Stimulated activated CD8-positive, alpha-beta memory T cell treated with anti-CD3 and anti-CD28 coated beads, Interleukin-12 subunit alpha, Interleukin-12 subunit beta, amount 100 ng/mL, for 1 hour (primary cell): ENCODE measurements around the gene GOLGA6A.
"Not testable (repeated sequence)": the region's sequence is repeated elsewhere in the genome, so short reads cannot be mapped to it uniquely, and the experiment has no call there.

Experiments
- DNase-seq: peaks from one replicate; pipeline ENCODE4 v3.0.0-alpha.2; 2020; ENCODE audit warnings: low read depth

GOLGA6A gene

DNA sequence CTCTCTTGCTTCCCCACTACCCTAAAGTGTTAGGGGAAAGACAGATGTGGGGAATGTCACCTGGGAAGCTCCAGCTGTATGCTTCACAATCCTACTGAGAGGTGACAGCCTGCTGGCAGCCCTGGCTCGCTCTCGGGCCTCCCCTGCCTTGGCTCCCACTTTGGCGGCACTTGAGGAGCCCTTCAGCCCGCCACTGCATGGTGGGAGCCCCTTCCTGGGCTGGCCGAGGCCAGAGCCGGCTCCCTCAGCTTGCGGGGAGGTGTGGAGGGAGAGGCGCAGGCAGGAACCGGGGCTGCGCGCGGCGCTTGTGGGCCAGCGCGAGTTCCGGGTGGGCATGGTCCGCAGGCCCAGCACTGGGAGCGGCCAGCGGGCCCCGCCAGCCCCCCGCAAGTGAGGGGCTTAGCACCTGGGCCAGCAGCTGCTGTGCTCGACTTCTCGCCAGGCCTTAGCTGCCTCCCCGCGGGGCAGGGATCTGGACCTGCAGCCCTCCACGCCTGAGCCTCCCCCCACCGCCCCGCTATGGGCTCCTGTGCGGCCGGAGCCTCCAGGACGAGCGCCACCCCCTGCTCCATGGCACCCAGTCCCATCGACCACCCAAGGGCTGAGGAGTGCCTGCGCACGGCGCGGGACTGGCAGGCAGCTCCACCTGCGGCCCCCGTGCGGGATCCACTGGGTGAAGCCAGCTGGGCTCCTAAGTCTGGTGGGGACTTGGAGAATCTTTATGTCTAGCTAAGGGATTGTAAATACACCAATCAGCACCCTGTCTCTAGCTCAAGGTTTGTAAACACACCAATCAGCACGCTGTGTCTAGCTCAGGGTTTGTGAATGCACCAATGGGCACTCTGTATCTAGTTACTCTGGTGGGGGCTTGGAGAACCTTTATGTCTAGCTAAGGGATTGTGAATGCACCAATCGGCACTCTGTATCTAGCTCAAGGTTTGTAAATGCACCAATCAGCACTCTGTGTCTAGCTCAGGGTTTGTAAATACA, 29.8 kb downstream of the GOLGA6A start:
- not testable (repeated sequence) for DNase-seq

DNA sequence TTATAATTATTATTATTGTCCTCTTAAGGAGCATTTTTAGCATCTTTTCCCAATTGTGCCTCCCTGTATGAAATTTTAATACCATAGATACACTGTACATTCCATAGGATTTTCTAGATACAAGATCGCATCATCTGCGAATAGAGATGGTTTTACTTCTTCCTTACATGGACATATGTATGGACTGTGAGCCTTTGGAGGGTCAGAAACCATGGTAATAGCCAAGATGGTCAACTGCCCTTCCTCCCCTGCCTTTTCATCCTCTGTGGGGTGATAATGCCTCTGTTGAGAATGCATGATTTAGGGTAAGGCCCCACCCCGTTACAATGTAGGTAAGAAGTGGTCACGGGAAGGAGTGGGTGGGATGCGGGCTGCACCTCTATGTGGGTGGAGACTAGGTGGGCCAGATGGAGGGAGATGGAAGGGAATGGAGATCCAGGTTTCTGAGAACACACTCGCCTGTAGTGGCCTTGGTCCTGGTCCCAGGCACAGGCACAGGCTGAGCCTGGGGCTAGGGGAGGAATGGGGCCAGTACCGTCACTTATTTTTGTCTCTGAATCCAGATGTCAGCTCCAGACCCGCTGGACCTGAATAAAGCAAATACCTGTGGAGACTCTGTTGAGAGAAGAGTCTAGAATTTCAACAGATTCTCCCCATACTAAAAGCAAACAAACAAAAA, 31.7 kb downstream of the GOLGA6A start:
- DNase-seq = no peak

DNA sequence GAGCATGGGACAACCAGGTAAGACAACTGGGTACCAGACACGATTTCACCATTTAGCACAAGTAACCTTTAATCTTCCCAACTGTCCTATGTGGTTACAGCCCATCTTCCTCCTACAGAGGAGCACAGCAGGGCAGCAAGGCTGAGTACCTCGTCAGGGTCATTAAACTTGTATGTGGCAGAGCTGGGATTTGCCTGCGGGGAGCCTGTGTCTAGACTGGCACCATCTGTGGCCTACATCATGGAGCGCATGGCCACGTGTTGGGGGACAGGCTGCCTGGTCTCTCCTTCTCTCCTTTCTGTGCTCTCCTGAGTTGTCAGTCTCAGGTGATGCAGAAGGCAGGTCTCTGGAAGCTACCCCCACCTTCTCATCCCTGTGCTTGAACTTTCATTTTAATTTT, 32.2 kb downstream of the GOLGA6A start:
- DNase-seq = no peak

DNA sequence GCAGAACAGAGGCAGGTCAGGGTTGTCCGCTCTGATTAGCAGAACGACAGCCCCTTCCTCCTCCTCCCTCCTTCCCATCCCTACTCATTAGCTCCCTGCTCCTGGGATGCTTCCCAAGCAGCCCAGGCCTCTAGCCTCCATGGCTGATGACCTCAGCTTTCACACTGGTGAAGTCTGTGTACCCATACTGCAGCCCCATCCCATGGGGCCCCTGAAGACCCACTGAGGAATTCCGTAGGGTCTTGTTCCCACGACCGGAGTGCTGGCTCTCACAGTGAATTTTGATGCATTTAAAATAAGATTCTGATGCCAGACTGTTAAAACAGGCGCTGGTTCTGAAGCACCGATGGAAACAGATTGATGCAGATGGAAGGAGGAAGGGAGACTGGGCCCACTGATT, 36.1 kb downstream of the GOLGA6A start:
- no peak for DNase-seq

DNA sequence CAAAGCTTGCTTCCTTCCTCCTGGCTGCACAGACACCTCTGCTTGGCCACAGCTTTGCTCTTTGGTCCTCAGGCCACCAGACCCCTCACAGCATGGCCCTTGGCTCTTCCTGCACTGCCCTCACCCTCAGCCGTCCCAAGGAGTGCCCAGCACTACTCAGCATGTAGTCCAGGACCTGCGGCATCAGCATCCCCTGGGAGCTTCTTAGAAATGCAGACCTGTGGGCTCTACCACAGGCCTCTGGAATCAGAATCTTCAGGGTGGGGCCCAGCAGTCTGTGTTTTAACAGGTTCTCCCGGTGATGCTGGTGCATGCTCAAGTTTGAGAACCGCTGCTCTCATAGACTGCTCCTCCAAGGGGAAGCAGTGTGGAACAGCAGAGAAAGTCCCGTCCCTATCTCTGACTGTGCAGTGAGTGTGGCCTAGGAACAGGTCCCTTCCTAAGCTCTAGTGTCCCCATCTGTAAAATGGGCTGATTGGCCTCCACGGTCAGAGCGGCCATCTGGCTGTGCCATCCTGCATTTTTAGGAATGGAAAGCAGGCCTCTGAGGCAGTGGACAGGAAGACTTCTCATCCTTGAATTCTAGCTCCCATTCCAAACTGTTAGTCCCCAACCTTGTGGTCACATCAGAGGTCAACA, 36.6 kb downstream of the GOLGA6A start:
- no peak for DNase-seq

DNA sequence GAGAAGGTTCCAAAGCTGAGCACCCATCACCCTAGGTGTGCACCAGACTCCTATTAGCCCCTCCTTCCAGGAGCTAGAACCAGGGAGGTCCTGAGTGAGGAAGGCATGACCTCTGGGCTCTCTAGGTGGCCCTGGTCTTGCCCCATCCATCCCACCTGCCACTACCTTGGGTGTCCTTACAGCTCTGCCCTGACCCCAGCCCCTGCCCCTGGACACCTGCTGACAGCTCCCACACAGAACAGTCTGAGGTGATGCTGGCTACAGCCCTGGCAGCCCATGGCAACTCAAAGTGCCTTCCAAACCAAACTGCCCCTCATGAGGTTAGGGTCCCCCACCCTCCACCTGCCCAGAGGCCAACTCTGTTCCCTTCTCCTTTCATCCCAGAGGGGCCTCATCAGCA, 37.2 kb downstream of the GOLGA6A start:
- no peak for DNase-seq

DNA sequence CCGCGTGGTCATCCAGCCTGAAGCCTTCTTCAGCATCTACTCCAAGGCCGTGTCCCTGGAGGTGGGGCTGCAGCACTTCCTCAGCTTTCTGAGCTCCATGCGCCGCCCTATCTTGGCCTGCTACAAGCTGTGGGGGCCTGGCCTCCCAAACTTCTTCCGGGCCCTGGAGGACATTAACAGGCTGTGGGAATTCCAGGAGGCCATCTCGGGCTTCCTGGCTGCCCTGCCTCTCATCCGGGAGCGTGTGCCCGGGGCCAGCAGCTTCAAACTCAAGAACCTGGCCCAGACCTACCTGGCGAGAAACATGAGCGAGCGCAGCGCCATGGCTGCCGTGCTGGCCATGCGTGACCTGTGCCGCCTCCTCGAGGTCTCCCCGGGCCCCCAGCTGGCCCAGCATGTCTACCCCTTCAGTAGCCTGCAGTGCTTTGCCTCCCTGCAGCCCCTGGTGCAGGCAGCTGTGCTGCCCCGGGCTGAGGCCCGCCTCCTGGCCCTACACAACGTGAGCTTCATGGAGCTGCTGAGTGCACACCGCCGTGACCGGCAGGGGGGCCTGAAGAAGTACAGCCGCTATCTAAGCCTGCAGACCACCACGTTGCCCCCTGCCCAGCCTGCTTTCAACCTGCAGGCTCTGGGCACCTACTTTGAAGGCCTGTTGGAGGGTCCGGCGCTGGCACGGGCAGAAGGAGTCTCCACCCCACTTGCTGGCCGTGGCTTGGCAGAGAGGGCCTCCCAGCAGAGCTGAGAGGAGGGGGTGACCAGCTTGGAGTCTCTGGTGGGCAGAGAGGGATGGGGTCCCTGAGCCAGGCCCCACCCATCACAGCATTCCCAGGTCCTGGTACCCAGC, 37.9 kb downstream of the GOLGA6A start:
- DNase-seq = no peak

DNA sequence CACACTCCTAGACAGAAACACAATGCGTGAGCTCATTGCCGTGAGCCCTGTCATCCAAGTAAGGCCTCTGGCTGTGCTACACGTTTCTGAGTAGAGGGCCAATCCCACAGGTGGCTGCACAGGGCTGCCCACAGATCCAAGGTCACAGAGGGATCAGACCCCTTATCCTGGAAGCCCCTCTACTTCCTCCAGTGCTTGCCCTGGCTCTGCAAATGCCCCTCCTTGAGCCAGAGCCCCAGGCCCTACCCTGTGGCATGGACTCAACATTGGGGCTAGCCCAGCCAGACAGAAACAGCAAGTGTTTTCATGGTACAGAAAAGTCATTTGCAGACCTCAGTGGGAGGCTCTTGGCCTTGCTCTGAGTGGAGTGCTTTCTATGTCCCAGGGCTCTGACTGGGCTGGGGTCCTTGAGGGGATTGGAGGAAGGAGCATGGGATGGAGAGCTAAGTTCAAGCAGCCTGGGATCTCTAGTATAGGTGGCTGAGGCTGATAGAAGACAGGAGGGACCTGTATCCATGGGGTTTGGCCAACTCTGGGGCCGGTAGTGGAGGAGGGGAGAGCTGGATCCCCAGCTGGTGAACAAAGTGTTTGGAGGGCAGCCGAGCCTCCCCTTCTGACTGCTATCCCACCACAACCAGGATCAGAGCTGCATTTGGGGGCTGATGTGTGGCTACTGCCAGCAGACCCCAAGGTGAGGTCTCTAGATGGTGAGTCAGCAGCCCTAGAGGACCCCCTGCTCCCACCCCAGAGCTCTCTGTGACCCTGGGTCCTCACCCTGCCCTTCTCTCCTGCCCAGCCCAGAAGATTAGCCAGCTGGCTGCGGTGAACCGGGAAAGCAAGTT, 38.7 kb downstream of the GOLGA6A start:
- DNase-seq = no peak

DNA sequence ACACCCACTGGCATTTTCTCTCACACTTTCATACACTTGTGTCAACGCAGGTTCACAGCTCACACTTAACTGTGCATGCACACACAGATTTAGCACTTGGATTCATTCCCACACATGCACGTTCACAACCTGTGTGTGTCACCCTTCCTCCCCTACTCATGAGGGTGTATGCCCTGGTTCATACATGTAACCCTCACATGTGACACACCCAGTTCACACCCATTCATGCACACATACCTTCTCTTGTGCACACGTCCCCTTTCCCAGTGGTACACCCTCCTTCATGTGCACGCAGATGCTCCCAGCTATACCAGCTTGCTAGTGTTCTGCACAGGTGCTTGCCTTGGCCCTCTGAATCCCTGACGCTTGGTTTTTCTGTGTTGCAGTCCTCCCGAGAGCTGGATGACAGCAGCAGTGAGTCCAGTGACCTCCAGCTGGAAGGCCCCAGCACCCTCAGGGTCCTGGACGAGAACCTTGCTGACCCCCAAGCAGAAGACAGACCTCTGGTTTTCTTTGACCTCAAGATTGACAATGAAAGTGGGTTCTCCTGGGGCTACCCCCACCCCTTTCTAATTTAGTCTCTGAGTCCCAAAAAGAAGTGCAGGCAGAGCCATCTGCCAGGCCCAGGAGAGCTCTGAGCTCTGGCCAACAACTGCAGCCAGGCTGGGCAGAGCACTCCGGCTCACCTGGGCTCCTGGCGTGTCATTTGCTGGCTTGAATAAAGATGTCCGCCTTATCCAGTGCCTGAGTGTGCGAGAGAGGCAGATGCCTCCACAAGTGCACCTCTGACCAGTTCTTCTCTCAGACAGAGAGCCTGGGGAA, 39.5 kb downstream of the GOLGA6A start:
- DNase-seq = no peak

DNA sequence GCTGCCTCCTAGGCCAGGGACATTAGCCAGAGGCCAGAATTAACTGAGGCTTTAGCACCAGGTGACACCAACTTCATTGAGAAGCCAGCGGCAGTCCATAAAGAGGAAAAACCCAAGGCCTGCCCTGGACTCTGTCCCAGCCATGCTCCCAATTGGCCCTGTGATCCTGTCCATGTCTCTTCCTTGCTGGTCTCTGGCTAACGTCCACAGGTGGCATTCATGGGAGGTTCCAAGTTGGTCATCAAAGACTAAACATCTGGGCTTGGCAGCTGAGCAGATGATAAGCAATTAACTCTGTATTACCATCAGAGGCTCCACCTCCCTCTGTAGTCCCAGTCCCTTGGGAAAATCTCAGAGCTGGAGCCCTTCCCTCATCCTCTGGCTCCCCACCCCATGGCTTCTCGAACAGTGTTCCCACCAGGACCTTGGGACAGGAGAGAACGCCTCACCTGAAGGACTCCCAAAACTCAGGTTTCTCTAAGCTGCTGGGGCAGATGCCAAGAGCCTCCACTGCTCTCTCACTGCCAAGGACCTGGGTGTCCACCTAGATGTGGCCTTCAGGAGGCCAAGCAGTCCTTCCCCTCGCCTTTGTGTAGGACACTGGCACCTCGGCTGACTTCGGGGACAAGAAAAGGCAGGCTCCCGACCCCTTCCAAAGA, 40.4 kb downstream of the GOLGA6A start:
- DNase-seq = no peak

DNA sequence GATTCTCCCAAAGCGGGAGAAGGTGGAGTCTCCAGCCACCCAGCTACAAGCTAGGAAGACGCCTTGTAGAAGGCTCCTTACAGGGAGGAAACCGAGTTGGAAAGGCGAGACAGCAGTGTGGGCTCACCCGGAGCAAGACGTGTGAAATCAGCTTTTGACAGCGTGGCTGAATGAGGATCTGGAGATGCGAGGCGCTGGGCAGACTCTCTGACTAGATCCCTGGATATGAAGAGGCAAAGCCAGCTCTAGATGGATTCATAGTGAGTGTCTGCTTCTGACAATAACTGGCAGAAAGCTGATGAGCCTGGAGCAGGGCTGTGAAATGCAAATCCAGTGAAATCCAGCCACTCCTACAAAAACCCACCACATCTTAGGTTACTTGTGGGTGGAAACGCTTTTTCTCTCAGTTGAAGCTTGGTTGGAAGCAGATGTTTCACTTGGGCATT, 41.0 kb downstream of the GOLGA6A start:
- DNase-seq = no peak

DNA sequence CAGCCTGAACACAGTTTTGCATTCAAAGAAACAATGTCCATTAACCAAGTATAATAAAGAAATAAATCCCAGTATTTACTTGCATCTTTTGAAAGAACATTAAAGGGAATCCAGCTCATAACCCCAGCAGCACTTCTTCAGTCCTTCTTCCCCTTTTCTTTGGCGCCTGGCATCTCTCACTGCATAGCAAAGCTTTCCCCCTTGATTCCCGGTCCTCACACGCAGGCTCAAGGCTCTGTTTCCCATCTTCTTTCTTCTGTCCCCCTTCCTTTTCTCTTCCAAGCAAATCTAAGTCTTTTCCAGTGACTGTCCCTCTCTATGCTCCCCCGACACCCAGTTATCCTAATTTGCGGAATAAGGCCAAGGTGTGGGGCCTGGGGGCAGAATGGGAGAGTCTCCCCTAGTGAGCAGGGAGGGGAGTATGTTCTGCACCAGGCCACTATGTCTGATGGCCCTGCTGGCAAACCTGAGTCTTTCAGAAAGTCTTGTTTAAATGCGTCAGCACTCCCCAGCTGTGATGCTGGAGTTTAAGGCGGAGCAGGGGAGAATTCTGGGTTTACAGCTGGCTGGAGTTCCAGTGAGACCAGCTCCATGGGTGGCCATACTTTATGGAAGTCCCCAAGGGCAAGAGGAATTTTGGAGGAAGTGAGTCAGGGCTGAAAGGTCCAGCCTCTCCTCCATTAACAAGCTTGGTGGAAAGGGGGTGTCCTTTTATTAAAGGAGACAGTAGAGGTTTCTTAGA, 42.1 kb downstream of the GOLGA6A start:
- DNase-seq = no peak

DNA sequence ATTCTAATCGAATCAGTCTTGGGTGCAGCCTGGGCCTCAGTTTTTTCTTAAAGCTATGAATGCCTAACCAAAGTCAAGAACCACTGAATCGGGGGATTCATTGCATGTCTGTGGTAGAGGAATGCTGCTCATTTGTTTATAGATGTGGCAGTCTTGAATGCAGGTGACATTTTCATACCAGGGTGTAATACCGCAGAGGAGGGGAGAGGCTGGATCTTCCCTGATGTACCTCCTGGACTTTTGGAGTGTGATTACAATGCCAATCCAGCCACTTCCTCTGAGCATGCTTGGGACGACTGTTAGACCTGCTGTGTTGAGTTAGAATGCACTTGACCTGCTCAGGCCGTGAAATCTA, 42.7 kb downstream of the GOLGA6A start:
- DNase-seq = no peak

DNA sequence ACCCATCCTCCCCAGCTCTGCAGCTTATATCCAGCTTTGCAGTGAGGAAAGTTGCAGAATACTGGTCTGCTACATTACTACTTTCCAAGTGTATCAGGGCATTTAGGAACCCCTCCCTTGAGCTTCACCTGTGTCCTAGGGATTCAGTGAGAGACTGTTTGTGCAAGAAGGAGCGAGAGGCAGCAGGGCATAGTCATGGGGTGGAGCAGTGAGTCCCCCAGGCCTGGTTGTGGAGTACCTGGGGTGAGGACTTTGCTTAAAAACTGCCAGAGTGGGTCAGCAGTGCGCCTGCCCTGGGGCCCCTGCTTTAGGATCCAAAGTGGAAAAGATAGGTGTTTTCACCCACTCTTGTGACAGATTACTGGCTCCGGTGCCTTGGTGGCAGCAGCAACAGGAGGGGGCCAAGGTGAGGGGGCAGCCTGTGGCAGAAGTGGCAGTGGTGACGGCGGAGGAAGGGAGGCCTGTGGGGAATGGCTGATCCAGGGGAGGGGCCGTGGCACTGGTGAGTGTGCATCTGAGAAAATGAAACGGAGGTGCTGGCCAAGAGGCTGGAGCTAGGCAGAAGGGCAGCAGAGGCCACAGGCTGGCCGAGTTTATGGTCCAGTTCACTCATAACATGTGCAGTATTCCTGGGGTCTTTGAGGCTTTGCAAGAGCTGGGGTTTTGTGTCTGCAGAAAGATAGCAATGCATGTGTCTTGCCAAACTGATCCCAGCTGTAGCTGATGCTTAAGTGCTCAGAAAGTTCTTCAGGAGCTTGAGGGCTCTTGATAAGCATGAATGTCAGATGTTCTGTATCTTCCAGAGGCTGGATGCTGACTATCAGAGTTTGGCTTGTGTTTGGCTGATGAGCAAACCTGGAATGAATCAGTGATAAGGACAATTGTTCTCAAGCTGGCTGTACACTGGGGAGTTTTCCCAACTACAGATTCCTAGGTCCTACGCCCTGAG, 43.4 kb downstream of the GOLGA6A start:
- no peak for DNase-seq

DNA sequence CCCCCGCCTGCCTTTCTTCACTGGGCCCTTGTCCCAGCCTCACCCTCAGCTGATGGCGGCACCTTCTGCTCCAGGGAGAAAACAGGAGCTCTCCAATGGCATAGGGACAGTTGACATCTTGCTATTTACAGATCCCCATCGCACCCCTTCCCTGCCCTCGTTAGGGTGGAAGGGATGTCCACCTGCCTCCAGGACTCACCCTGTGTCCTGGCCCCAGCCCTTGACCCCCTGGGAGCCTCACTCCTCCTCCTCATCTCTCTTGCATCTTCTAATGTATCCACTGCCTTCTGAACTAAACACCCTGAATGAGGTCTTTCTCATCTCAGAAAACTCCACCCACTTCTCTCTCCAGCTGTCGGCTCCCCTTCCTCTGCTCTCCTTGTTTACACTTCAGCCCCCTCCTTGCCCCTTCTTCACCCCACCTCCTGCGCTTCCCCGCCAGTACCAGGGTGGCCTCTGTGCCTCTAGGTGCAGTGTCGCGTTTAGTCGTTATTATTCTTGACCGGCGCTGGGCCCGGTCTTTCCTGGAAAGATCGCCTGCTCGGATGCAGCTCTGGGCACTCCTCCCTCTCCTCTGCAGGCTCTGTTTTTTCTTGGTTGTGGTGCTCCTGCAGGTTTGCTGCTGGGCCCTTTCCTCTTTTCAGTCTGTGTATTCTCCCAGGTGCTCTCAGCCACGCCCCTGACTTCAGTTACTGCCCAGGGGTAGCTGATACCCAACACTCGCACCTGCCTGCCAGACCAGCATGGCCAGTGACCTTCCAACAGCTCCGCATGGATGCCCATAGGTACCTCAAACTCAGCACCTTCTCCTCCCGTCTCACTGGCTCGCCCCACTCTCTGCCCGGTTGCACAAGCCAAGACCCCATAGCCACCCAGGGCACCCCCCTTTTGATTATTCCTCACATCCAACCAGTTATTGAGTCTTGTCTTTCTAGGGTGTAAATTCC, 44.9 kb downstream of the GOLGA6A start:
- no peak for DNase-seq
